HepG2 (cell line): Measurements from ENCODE around the gene PARVA. TPM values are rescaled to one million over a fixed set of nuclear protein-coding genes. Genes with fewer than 3 reads are reported as not detected.

Source experiments
- ATAC-seq: fragments of 200-7000 bp; cut with Tn5 transposase; 3 replicates; pipeline ENCODE4 v1.9.1; 2020; ENCODE audit warnings: mild to moderate bottlenecking, moderate library complexity
- BruUV-seq: library from RNA; stranded (reverse); fragments of 400-500 nt; replicated peaks from 2 replicates; lab custom pipeline; 2021; lab: Mats Ljungman, UMichigan
- CTCF ChIA-PET: fragments of 300-600 bp; formaldehyde crosslinking; extraction: SDS; loops from one replicate; lab custom pipeline; 2021; ENCODE audit warnings: low total read pairs, inconsistent platforms, low intra/inter-chr PET ratio; lab: Yijun Ruan, JAX
- POLR2A ChIA-PET: fragments of 350-600 bp; sonication (Branson Sonifier 250); formaldehyde crosslinking; loops from one replicate; lab custom pipeline; 2020; ENCODE audit warnings: antibody characterized with exemption, inconsistent platforms; lab: Yijun Ruan, JAX
- DNase-seq: peaks from one replicate; pipeline ENCODE4 v3.0.0-alpha.2; 2015; ENCODE audit warnings: low spot score
- FAIRE-seq: peaks from 3 replicates; lab custom pipeline; 2011; peaks lifted over from hg19 to GRCh38; lab: Jason Lieb, UNC
- H2AFZ ChIP-seq: one replicate; pipeline ENCODE4 v1.6.1; 2011; ENCODE audit warnings: low read length, inconsistent platforms
- H3K27ac ChIP-seq: fragments of 300-600 bp; 3 replicates; pipeline ENCODE4 v1.8.0; 2011; ENCODE audit warnings: mixed run types, mild to moderate bottlenecking, mixed read lengths, low read length, inconsistent platforms; ENCODE audit not compliant: insufficient read depth; ENCODE audit errors: extremely low read length
- H3K27me3 ChIP-seq, 2 experiments: fragments of 200-600 bp in 1 of 2; 2 replicates in 1 of 2; 3 replicates in 1 of 2; pipeline versions ENCODE4 v1.6.0 to v1.8.0; 2011; ENCODE audit warnings: low read length in 2 of 2, mild to moderate bottlenecking in 2 of 2, moderate library complexity in 2 of 2, inconsistent platforms in 1 of 2; ENCODE audit not compliant: insufficient read depth in 2 of 2, control insufficient read depth in 1 of 2
- H3K36me3 ChIP-seq, 2 experiments: fragments of 200-600 bp in 1 of 2; replicated peaks in 1 of 2; 2 replicates in 1 of 2; 3 replicates in 1 of 2; pipeline versions ENCODE4 v1.5.1 to v1.8.0; 2011; ENCODE audit warnings: low read length in 2 of 2, inconsistent platforms in 1 of 2; ENCODE audit not compliant: insufficient read depth in 2 of 2, control insufficient read depth in 1 of 2
- H3K4me1 ChIP-seq: 2 replicates; pipeline ENCODE4 v1.5.1; 2012; ENCODE audit warnings: low read length, inconsistent platforms; ENCODE audit not compliant: insufficient read depth
- H3K4me2 ChIP-seq: 2 replicates; pipeline ENCODE4 v1.6.0; 2011; ENCODE audit warnings: low read depth, low read length, inconsistent platforms
- H3K4me3 ChIP-seq, 3 experiments: fragments of 200-600 bp in 1 of 3; sonication (generic), shearing (Covaris generic) in 1 of 3; replicated peaks in 1 of 3; 2 replicates each; pipeline ENCODE4 v1.5.1; 2011 to 2016; ENCODE audit warnings: low read length in 3 of 3, inconsistent platforms in 2 of 3, low read depth in 2 of 3, mild to moderate bottlenecking in 2 of 3, control low read depth in 1 of 3, mixed read lengths in 1 of 3; ENCODE audit not compliant: insufficient read depth in 1 of 3
- H3K79me2 ChIP-seq: one replicate; pipeline ENCODE4 v1.6.1; 2011; ENCODE audit warnings: low read length, inconsistent platforms; ENCODE audit not compliant: insufficient read depth
- H3K9ac ChIP-seq: 2 replicates; pipeline ENCODE4 v1.6.0; 2011; ENCODE audit warnings: mild to moderate bottlenecking, low read depth, low read length, inconsistent platforms; ENCODE audit not compliant: insufficient read depth
- H3K9me3 ChIP-seq: 2 replicates; pipeline ENCODE4 v1.5.1; 2012; ENCODE audit warnings: mild to moderate bottlenecking, low read length
- H4K20me1 ChIP-seq: 2 replicates; pipeline ENCODE4 v1.6.0; 2011; ENCODE audit warnings: inconsistent platforms, mild to moderate bottlenecking, low read length, moderate library complexity; ENCODE audit not compliant: insufficient read depth
- EED ChIP-seq: sonication (generic); formaldehyde crosslinking; IDR thresholded peaks from 2 replicates; pipeline ENCODE4 v1.5.0; 2020; ENCODE audit warnings: mild to moderate bottlenecking, missing genetic modification reagents
- HNF4G ChIP-seq, 2 experiments: sonication (generic) in 1 of 2; formaldehyde crosslinking in 1 of 2; IDR thresholded peaks; 2 replicates each; pipeline versions ENCODE4 v1.4.0 to v1.6.1; 2011 to 2020; ENCODE audit warnings: borderline replicate concordance in 2 of 2, low read depth in 2 of 2, mild to moderate bottlenecking in 2 of 2, low read length in 1 of 2, missing genetic modification reagents in 1 of 2, moderate library complexity in 1 of 2
- PHF8 ChIP-seq: sonication (generic); formaldehyde crosslinking; IDR thresholded peaks from 2 replicates; pipeline ENCODE4 v1.5.0; 2020; ENCODE audit warnings: missing genetic modification reagents
- RFXANK ChIP-seq: IDR thresholded peaks from 2 replicates; pipeline ENCODE4 v1.6.1; 2016
- TERF1 ChIP-seq: sonication (generic); formaldehyde crosslinking; IDR thresholded peaks from 2 replicates; pipeline ENCODE4 v1.8.0; 2022; ENCODE audit warnings: mild to moderate bottlenecking, missing genetic modification reagents, moderate library complexity
- ZFP37 ChIP-seq: sonication (generic); formaldehyde crosslinking; IDR thresholded peaks from 2 replicates; pipeline ENCODE4 v1.4.0; 2020; ENCODE audit warnings: missing genetic modification reagents, borderline replicate concordance
- ZFP90 ChIP-seq: sonication (generic); formaldehyde crosslinking; IDR thresholded peaks from 2 replicates; pipeline ENCODE4 v1.8.0; 2022; ENCODE audit warnings: missing genetic modification reagents, mild to moderate bottlenecking, inconsistent platforms, borderline replicate concordance
- ZNF44 ChIP-seq: sonication (generic); formaldehyde crosslinking; IDR thresholded peaks from 2 replicates; pipeline ENCODE4 v1.5.1; 2020; ENCODE audit warnings: mild to moderate bottlenecking, missing genetic modification reagents
- WGBS: methylation state at CpG from one replicate; pipeline ENCODE4 v1.1.6; 2017; ENCODE audit warnings: low lambda C conversion rate; 5-methylcytosine and 5-hydroxymethylcytosine counted together
- in situ Hi-C: cut with HindIII; loops from 2 replicates; pipeline ENCODE4 v1.10.0; 2017; ENCODE audit warnings: low pct_unique_long_range_greater_than_20kb; ENCODE audit not compliant: extremely low pct_ligation_motif_present
- intact Hi-C: fragments of 100-400 bp; cut with micrococcal nuclease; formaldehyde crosslinking; loops from one replicate; pipeline ENCODE4 v1.10.0; 2022; ENCODE audit not compliant: unreplicated experiment
- polyA plus RNA-seq, 8 experiments: library from polyadenylated mRNA; depleted of rRNA in 3 of 8; stranded (reverse) in 7 of 8; unstranded in 1 of 8; fragments of >200 nt; fragmentation: Illumina TruSeq in 4 of 8; extraction: Trizol in 4 of 8; gene quantifications; 2 replicates each; pipeline versions ENCODE4 v1.2.1 to v1.2.3, GENCODE V29; 2011 to 2016; ENCODE audit warnings: low read depth in 4 of 8, missing spikeins in 1 of 8, mixed read lengths in 1 of 8; ENCODE audit not compliant: insufficient read depth in 1 of 8
- total RNA-seq, 5 experiments: library from RNA; depleted of rRNA; stranded (reverse); fragments of >200 nt; fragmentation: Illumina TruSeq; extraction: Trizol; gene quantifications; 2 replicates each; pipeline ENCODE4 v1.2.3, GENCODE V29; 2016; ENCODE audit warnings: low read depth in 1 of 5

Gene PARVA
- total and polyA plus RNA-seq, 2 of the 13 experiments (the other 11 are each of a cell fraction or from before 2014, with no cell fraction given) = 5.9 to 9.1 TPM

DNA sequence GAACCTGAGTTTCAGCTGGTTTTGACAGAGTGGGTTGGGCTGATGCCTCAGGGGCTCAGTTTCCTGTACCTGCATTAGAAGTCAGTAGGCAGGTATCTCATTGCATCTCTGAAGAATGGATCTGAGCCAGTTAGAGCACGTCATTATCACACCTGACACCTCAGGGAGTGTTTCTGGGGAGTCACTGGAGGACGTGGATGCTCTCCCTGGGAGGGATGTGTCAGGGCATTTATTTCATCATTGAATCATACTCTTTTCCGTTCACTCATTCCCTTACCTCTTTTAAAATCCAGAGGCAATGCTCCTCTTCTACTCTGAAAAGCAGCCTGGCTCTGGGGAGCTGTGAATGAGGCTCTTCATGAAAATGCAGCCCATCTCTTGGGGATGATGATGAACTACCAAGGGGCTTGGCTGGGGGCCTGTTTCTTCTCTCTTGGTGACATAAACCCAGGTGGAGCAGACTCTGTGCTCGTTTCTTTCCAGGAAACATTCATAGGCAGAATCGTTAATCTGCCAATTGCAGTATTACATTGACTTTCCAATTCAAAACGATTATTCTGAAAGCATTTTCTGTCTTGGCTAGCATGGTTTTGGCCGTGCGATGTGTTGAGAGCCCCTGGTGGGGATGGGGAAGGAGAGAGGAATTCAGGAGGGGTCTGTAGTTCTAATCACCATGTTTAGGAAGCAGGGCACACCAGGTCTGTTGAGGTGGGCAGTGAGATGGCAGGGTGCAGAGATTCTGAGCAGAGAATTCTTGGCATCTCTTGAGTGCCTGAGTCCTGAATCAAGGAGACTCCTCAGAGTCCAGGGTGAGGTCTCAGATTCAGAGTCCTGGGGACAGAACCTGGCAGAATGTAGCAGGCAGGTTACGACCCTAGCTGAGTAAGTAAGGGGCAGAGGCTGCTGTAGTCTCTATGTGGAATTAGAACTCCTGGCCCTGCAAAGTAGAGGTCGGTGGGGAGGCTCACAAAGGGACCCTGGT is 12.6 kb downstream of the PARVA start:
- no peak for DNase-seq
- ChIA-PET POLR2A (interaction anchor here (1.1 kb wide), 1 partner anchor 13 kb away, joined by 3 read pairs; the partner anchor contains the start of gene PARVA), CTCF (no interaction called here)
- Histone ChIP-seq H3K9ac (no peak overlapping the region), H3K36me3 (no peaks in the 10 kb centered on the region), H2AFZ (no peak overlapping the region), H3K27me3 (no peaks in the 10 kb centered on the region), H3K27ac (no peak overlapping the region)
- no TSS peak for BruUV-seq
- no peak for FAIRE-seq
- intact Hi-C loops = no loop called here
- WGBS = 82% methylated on average over 9 of the region's 10 CpGs
- no peak for TF ChIP-seq ZNF44
- TF ChIP-seq EED = no peak
- TF ChIP-seq ZFP90 (CRISPR knock-in tag) = no peak
- no peak for TF ChIP-seq RFXANK (CRISPR knock-in tag)
- no peak for TF ChIP-seq HNF4G (IDR thresholded peaks at IDR 0.05; ENCODE audit: borderline replicate concordance, low read depth, low read length)
- no peak for TF ChIP-seq HNF4G (CRISPR knock-in tag; IDR thresholded peaks at IDR 0.05; ENCODE audit: borderline replicate concordance, low read depth)
- TF ChIP-seq ZFP37 = no peak
- no peak for TF ChIP-seq TERF1 (CRISPR knock-in tag)
- no peak for TF ChIP-seq PHF8 (CRISPR knock-in tag)
- TF ChIP-seq, all 625 proteins: peak for 0
- Histone ChIP-seq H3K4me2 (no peak overlapping the region), H3K4me1 (peaks cover 47% of the 10 kb centered on the region), H3K4me3 (no peak overlapping the region), H3K79me2 (no peaks in the 10 kb centered on the region), H4K20me1 (no peaks in the 10 kb centered on the region), H3K9me3 (no peaks in the 10 kb centered on the region)
- no peak for ATAC-seq
- in situ Hi-C loops = no loop called here
